ENCODE data around the gene CHTF18.

The CHTF18 gene

DNA sequence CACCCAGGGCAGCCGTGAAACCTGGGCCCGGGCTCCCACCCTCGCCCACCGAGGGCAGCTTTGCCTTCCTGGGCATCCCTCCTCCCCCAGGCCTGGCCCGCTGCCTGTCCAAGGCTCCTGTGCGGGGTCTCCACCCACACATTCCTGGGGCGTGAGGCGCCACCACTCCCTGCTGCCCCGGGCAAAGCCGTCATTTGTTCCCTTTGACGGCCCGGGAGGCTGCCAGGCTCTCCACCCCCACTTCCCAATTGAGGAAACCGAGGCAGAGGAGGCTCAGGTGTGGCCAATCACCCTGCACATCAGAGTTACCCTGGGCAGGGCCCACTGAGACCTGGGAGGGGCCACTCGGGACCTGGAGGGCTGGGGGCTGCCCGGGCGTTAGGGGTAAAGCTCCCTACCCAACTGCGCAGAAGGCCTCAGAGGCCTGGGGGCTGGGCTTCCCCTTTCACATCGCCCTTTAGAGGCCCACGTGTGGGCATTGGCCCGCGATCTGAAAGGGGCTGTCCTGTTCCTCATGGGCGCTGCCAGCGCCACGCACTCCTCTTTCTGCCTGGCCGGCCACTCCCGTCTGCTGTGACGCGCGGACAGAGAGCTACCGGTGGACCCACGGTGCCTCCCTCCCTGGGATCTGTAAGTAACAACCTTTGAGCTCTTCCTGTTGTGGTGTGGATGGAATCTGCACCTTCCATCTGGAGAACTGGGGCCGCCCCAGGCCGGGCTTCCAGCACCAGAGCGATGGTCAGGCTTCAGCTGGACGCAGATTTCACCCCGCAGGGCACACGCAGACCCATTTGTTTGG is 27.7 kb upstream of the CHTF18 start, which contains the start of gene MSLN:
Gene MSLN, plus strand, starts transcription at position 190 of the 799 bp plus-strand sequence. CDS start 1,947 bp downstream, outside the sequence.
- DNase-seq (ENCODE audit: low spot score), result no peak

- no peak for DNase-seq (ENCODE audit: low spot score)
Measured at GRCh38 chr16:761625-762513, 26.6 kb upstream of the CHTF18 start.

- no peak for DNase-seq (ENCODE audit: low spot score)
Measured at GRCh38 chr16:762595-763268, 25.7 kb upstream of the CHTF18 start.

- no peak for DNase-seq (ENCODE audit: low spot score)
Measured at GRCh38 chr16:763369-764183, 24.8 kb upstream of the CHTF18 start.

- no peak for DNase-seq (ENCODE audit: low spot score)
Measured at GRCh38 chr16:764184-764750, 24.2 kb upstream of the CHTF18 start.

GRCh38 chr16:764848-765487 is 23.5 kb upstream of the CHTF18 start:
- no peak for DNase-seq (ENCODE audit: low spot score)

GRCh38 chr16:765488-765865 is 22.9 kb upstream of the CHTF18 start:
- no peak for DNase-seq (ENCODE audit: low spot score)

DNA sequence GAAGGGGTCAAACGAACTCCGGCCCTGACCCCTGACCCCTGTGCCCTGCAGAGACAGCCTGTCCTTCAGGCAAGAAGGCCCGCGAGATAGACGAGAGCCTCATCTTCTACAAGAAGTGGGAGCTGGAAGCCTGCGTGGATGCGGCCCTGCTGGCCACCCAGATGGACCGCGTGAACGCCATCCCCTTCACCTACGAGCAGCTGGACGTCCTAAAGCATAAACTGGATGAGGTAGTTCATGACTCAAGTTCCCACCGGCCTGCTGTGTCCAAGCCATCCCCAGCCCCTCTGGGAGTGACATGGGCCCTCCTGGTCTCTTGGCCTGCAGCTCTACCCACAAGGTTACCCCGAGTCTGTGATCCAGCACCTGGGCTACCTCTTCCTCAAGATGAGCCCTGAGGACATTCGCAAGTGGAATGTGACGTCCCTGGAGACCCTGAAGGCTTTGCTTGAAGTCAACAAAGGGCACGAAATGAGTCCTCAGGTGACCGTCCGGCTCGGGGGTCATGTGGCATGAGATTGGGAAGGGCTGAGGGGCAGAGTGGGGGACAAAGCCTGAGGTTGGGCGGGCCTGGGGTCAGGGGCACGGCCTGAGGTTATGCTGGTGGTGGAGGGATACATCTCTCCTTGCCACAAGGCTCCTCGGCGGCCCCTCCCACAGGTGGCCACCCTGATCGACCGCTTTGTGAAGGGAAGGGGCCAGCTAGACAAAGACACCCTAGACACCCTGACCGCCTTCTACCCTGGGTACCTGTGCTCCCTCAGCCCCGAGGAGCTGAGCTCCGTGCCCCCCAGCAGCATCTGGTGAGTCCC is 22.2 kb upstream of the CHTF18 start:
- no peak for DNase-seq (ENCODE audit: low spot score)

DNA sequence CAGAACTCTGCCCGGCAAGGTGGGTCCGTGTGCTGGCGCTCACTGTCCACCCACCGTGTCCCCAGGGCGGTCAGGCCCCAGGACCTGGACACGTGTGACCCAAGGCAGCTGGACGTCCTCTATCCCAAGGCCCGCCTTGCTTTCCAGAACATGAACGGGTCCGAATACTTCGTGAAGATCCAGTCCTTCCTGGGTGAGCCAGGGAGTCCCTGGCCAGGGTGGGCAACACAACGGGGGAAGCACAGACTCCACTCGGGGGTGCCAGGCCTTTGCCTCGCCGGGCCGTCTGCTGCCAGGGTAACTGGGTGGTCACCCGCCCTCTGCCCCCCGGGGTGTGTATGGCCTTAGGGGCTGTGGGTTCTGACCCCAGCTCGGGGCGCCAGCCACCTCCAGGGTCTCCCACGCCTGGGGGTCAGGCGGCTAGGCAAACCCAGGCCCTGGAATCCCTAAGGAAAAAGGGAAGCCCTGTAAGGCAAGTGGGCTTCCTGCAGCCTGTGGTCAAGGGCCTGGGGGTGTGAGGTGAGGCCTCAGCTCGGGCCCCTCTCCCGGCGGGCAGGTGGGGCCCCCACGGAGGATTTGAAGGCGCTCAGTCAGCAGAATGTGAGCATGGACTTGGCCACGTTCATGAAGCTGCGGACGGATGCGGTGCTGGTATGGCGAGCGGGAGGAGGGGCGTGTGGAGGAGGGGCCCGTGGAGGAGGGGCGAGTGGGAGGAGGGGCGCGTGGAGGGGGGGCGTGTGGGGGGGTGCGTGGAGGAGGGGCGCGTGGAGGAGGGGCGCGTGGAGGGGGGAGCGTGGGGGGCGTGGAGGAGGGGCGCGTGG is 21.4 kb upstream of the CHTF18 start:
- no peak for DNase-seq (ENCODE audit: low spot score)

DNA sequence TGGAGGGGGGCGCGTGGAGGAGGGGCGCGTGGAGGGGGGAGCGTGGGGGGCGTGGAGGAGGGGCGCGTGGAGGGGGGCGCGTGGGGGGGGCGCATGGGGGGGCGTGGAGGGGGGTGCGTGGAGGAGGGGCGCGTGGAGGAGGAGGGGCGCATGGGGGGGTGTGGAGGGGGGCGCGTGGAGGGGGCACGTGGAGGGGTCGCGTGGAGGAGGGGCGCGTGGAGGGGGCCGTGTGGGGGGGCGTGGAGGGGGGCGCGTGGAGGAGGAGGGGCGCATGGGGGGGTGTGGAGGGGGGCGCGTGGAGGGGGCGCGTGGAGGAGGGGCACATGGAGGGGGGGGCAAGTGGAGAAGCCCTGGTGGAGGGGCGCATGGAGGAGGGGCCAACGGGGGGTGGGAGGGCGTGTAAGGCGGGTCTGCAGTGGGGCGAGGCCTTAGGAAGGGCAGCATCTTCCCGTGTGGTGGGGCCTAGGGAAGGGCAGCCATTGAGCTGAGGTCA is 20.6 kb upstream of the CHTF18 start:
- no peak for DNase-seq (ENCODE audit: low spot score)

- DNase-seq (ENCODE audit: low spot score), result no peak
Measured at GRCh38 chr16:768428-768827, 20.0 kb upstream of the CHTF18 start.

DNA sequence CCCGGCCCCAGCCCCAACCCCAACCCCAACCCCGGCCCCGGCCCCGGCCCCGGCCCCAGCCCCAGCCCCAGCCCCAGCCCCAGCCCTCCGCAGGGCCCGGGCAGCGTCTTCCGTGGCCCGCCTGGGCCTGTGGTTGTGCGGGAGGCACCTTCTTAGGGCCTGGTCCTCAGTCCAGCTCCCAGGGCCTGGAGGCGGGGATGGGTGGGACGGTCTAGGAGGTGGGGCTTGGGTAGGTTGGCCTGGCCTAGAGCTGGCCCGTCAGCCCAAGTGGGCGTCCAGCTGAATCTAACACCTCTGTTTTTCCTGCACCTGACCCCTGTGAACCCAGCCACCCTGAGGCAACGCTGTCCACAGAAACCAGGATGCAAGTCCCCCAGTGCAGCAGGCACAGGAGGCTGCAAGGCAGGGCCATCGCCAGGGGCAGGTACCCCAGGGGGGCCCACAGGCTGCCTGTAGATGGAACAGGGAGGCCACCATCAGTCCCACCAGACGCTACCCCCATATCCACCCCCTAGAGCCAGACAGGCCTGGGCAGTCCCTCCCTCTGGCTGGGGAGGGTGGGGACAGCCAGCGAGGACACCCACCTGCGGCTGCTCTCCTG is 19.1 kb upstream of the CHTF18 start:
- no peak for DNase-seq (ENCODE audit: low spot score)

DNA sequence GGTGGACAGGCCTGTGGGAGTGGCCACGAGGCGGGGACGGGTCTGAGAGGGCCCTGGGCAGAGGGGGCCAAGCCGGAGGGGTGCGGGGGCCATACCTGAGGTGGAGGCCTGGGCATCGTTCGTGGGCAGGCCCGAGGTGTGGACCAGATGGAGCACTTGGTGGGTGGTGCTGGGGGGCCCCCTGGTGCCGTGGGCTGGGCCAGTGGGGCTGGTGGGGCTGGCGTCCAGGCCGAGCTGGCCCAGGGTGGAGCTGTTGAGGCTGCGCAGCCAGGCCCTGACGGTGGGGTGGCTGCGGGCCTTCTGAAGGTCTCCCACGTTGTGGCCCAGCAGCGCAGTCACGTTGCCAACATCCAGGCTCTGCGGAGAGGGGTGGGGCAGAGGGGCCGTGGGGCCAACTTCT is 18.5 kb upstream of the CHTF18 start:
- no peak for DNase-seq (ENCODE audit: low spot score)

DNA sequence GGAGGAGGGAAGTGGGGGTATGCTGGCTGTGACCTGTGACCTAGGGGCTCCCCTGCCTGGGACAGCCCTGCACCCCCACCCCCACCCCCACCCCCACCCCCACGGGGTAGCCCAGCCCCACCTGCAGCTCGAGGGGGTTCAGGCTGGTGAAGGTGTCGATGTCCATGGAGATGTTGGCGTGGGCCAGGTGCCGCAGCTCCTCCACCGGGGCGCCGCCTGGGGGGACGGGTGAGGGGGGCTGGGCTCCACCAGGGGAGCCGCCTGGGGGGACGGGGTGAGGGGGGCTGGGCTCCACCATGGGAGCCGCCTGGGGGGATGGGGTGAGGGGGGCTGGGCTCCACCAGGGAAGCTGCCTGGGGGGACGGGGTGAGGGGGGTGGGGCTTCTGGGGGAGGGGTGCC is 18.0 kb upstream of the CHTF18 start:
- no peak for DNase-seq (ENCODE audit: low spot score)

GRCh38 chr16:772959-773358 is 15.5 kb upstream of the CHTF18 start:
- no peak for DNase-seq (ENCODE audit: low spot score)

GRCh38 chr16:774086-775001 is 14.1 kb upstream of the CHTF18 start:
- DNase-seq (ENCODE audit: low spot score), result no peak

DNA sequence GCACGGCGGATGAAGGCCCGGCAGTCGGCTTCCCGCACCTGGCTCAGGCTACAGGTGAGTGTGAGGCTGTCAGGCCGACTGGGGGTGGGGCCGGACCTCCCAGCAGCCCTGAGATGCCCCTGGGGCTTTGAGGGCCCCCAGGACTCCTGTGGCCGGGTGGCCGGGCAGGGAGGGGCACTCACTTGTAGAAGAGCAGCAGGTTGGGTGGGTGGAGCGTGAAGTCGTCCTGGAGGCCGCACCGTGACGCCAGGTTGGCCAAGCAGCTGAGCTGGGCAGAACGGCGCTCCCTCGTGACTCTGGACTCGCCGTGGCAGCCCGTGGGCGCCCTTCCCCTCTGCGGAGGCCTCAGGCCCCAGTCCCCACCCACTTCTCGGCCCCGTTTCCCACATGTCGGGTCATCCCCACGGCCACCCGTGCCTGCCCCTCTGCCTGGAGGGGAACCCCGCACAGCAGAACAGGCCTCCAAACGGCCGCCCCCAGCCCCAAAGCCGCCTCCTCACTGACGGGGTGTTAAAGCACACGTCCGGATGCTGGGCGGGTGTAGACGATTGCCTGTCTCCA is 13.1 kb upstream of the CHTF18 start:
- DNase-seq (ENCODE audit: low spot score), result no peak

Measured in NAMALWA (cell line).